Measurements from ENCODE around the gene LAMA2. TPM values are rescaled to one million over a fixed set of nuclear protein-coding genes. Genes with fewer than 3 reads are reported as not detected.

LAMA2 gene
- total RNA-seq, 5 donors from 2014 or later (not counting 1 experiment from before 2014, with no cell fraction given): 0.30 to 0.62 (median 0.45) TPM

- no peaks in the 10 kb centered on the region for H3K9me3 Mint-ChIP-seq
- Histone ChIP-seq H3K27me3 (replicated peaks in 1 of 2; ENCODE audit: control insufficient read depth in 2 of 2, extremely low read depth in 1 of 2, insufficient read depth in 2 of 2, low read length in 1 of 2) (no peaks in the 10 kb centered on the region), H3K36me3 (ENCODE audit: control insufficient read depth in 2 of 2, extremely low read depth in 1 of 2, insufficient read depth in 1 of 2, low read length in 1 of 2) (no peaks in the 10 kb centered on the region), H3K9me3 (no peaks in the 10 kb centered on the region), H3K27ac (ENCODE audit: low read length) (no peak overlapping the region), H3K4me1 (ENCODE audit: control insufficient read depth in 1 of 2, extremely low read depth in 1 of 2, insufficient read depth in 2 of 2, low read length in 2 of 2) (no peaks in the 10 kb centered on the region), H3K4me3 (ENCODE audit: control insufficient read depth in 1 of 2, extremely low read depth in 1 of 2, low read length in 1 of 2) (no peak overlapping the region)
- ChIA-PET POLR2A (no interaction called here), CTCF (interaction anchor here in 1 of 2 donors (0.6 kb wide), 1 partner anchor 57 kb away, joined by 3 read pairs; no protein-coding TSS in a partner anchor)
- no peak for DNase-seq
- H3K27me3 Mint-ChIP-seq: peaks cover 2 to 5% of the 10 kb centered on the region in 2 donors
- no peak for ATAC-seq (replicated peaks in 1 of 4)
- H3K27ac Mint-ChIP-seq: no peak overlapping the region
- WGBS (ENCODE audit: insufficient coverage): 38% methylated on average over 1 of the region's 2 CpGs
- H3K36me3 Mint-ChIP-seq: no peaks in the 10 kb centered on the region
- H3K4me1 Mint-ChIP-seq: no peaks in the 10 kb centered on the region
- no peak overlapping the region for H3K4me3 Mint-ChIP-seq
Observed at GRCh38 chr6:128979071-128979470, 96.1 kb downstream of the LAMA2 start.

- ChIA-PET POLR2A (no interaction called here), CTCF (no interaction called here)
- no peak for DNase-seq
- H3K27me3 ChIP-seq (replicated peaks in 1 of 2; ENCODE audit: control insufficient read depth in 2 of 2, extremely low read depth in 1 of 2, insufficient read depth in 2 of 2, low read length in 1 of 2): no peaks in the 10 kb centered on the region
- no peaks in the 10 kb centered on the region for H3K36me3 ChIP-seq (ENCODE audit: control insufficient read depth in 2 of 2, extremely low read depth in 1 of 2, insufficient read depth in 1 of 2, low read length in 1 of 2)
- no peaks in the 10 kb centered on the region for H3K4me1 Mint-ChIP-seq
- no peaks in the 10 kb centered on the region for H3K4me1 ChIP-seq (ENCODE audit: control insufficient read depth in 1 of 2, extremely low read depth in 1 of 2, insufficient read depth in 2 of 2, low read length in 2 of 2)
- no peak overlapping the region for H3K4me3 Mint-ChIP-seq
- H3K27ac ChIP-seq (ENCODE audit: low read length): no peak overlapping the region
- H3K27ac Mint-ChIP-seq: no peak overlapping the region
- WGBS (ENCODE audit: insufficient coverage): 71% methylated on average over 1 of the region's 3 CpGs
- no peak overlapping the region for H3K4me3 ChIP-seq (ENCODE audit: control insufficient read depth in 1 of 2, extremely low read depth in 1 of 2, low read length in 1 of 2)
- H3K9me3 ChIP-seq: no peaks in the 10 kb centered on the region
- no peaks in the 10 kb centered on the region for H3K36me3 Mint-ChIP-seq
- H3K27me3 Mint-ChIP-seq: peaks cover 2 to 5% of the 10 kb centered on the region in 2 donors
- H3K9me3 Mint-ChIP-seq: no peaks in the 10 kb centered on the region
- ATAC-seq (replicated peaks in 1 of 4): no peak
Observed at GRCh38 chr6:128981716-128982115, 98.8 kb downstream of the LAMA2 start.

DNA sequence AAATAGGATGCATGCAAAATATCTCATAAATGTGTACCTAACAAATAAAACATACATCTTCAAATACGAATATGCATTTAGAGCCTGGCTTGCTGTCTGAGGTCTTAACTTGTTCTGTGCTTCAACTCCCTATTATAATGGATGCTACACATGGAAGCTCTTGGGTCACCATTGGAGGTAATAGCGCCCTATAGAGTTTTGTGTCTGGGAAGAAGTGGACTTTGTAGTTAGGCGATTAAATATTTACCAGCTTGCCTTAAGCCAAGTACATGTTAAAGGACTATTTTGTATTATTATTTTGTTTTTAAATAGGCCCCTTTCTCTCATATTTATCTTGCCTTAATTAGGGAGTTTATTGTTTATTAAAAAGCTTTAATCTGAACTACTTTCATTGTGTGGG, 107.4 kb downstream of the LAMA2 start:
- Mint-ChIP-seq H3K4me1 (no peaks in the 10 kb centered on the region), H3K27me3 (no peaks in the 10 kb centered on the region), H3K9me3 (no peaks in the 10 kb centered on the region), H3K27ac (no peak overlapping the region), H3K4me3 (no peak overlapping the region), H3K36me3 (no peaks in the 10 kb centered on the region)
- no CpG with 5 or more reads among the region's 3 CpGs for WGBS (ENCODE audit: insufficient coverage)
- POLR2A ChIA-PET: no interaction called here
- Histone ChIP-seq H3K27me3 (replicated peaks in 1 of 2; ENCODE audit: control insufficient read depth in 2 of 2, extremely low read depth in 1 of 2, insufficient read depth in 2 of 2, low read length in 1 of 2) (peaks cover 0 to 3% of the 10 kb centered on the region in 2 experiments), H3K27ac (ENCODE audit: low read length) (no peak overlapping the region), H3K36me3 (ENCODE audit: control insufficient read depth in 2 of 2, extremely low read depth in 1 of 2, insufficient read depth in 1 of 2, low read length in 1 of 2) (no peaks in the 10 kb centered on the region), H3K4me3 (ENCODE audit: control insufficient read depth in 1 of 2, extremely low read depth in 1 of 2, low read length in 1 of 2) (no peak overlapping the region), H3K9me3 (no peaks in the 10 kb centered on the region), H3K4me1 (ENCODE audit: control insufficient read depth in 1 of 2, extremely low read depth in 1 of 2, insufficient read depth in 2 of 2, low read length in 2 of 2) (no peaks in the 10 kb centered on the region)
- CTCF ChIA-PET: no interaction called here
- no peak for DNase-seq
- ATAC-seq (replicated peaks in 1 of 4): no peak

DNA sequence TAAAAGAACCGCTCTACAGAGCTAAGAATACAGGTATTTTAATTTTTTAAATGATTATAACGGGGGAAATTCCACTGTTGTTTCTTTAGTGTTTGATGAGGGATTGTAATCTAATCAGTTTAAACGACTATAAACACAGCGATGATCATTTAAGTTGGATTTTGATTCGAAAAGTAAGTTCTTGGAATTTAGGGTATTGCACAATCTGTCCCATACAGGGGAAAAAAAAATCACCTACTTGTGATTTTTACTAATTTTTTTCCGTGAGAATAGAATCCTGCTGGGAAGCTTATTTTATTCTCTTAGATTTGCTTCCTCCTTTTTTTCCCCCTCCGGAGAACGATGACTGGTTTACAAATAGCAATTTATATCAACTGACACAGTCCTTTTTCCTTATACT, 108.0 kb downstream of the LAMA2 start:
- Histone ChIP-seq H3K27me3 (replicated peaks in 1 of 2; ENCODE audit: control insufficient read depth in 2 of 2, extremely low read depth in 1 of 2, insufficient read depth in 2 of 2, low read length in 1 of 2) (peaks cover 0 to 3% of the 10 kb centered on the region in 2 experiments), H3K9me3 (no peaks in the 10 kb centered on the region), H3K36me3 (ENCODE audit: control insufficient read depth in 2 of 2, extremely low read depth in 1 of 2, insufficient read depth in 1 of 2, low read length in 1 of 2) (no peaks in the 10 kb centered on the region), H3K4me1 (ENCODE audit: control insufficient read depth in 1 of 2, extremely low read depth in 1 of 2, insufficient read depth in 2 of 2, low read length in 2 of 2) (no peaks in the 10 kb centered on the region), H3K27ac (ENCODE audit: low read length) (no peak overlapping the region), H3K4me3 (ENCODE audit: control insufficient read depth in 1 of 2, extremely low read depth in 1 of 2, low read length in 1 of 2) (no peak overlapping the region)
- ChIA-PET POLR2A (no interaction called here), CTCF (no interaction called here)
- Mint-ChIP-seq H3K9me3 (peaks cover 0 to 2% (median 0%) of the 10 kb centered on the region in 3 donors), H3K4me1 (no peaks in the 10 kb centered on the region), H3K27me3 (peaks cover 1 to 2% of the 10 kb centered on the region in 2 donors), H3K4me3 (no peak overlapping the region), H3K36me3 (no peaks in the 10 kb centered on the region), H3K27ac (no peak overlapping the region)
- ATAC-seq (replicated peaks in 1 of 4) (no peak), DNase-seq (no peak)
- no CpG with 5 or more reads among the region's 8 CpGs for WGBS (ENCODE audit: insufficient coverage)

GRCh38 chr6:128993166-128993565, 110.2 kb downstream of the LAMA2 start:
- 90% methylated on average over 2 of the region's 4 CpGs for WGBS (ENCODE audit: insufficient coverage)
- no peak overlapping the region for H3K4me3 ChIP-seq (ENCODE audit: control insufficient read depth in 1 of 2, extremely low read depth in 1 of 2, low read length in 1 of 2)
- no peaks in the 10 kb centered on the region for H3K36me3 Mint-ChIP-seq
- H3K4me3 Mint-ChIP-seq: no peak overlapping the region
- H3K9me3 Mint-ChIP-seq: peaks cover 0 to 13% (median 10%) of the 10 kb centered on the region in 3 donors
- ATAC-seq (replicated peaks in 1 of 4) (no peak), DNase-seq (no peak)
- H3K27me3 Mint-ChIP-seq: peaks cover 3 to 5% of the 10 kb centered on the region in 2 donors
- no peak overlapping the region for H3K27ac Mint-ChIP-seq
- H3K27ac ChIP-seq (ENCODE audit: low read length): no peak overlapping the region
- no peaks in the 10 kb centered on the region for H3K27me3 ChIP-seq (replicated peaks in 1 of 2; ENCODE audit: control insufficient read depth in 2 of 2, extremely low read depth in 1 of 2, insufficient read depth in 2 of 2, low read length in 1 of 2)
- H3K4me1 Mint-ChIP-seq: no peaks in the 10 kb centered on the region
- POLR2A ChIA-PET: no interaction called here
- CTCF ChIA-PET: no interaction called here
- no peaks in the 10 kb centered on the region for H3K4me1 ChIP-seq (ENCODE audit: control insufficient read depth in 1 of 2, extremely low read depth in 1 of 2, insufficient read depth in 2 of 2, low read length in 2 of 2)
- H3K36me3 ChIP-seq (ENCODE audit: control insufficient read depth in 2 of 2, extremely low read depth in 1 of 2, insufficient read depth in 1 of 2, low read length in 1 of 2): no peaks in the 10 kb centered on the region
- H3K9me3 ChIP-seq: no peaks in the 10 kb centered on the region

DNA sequence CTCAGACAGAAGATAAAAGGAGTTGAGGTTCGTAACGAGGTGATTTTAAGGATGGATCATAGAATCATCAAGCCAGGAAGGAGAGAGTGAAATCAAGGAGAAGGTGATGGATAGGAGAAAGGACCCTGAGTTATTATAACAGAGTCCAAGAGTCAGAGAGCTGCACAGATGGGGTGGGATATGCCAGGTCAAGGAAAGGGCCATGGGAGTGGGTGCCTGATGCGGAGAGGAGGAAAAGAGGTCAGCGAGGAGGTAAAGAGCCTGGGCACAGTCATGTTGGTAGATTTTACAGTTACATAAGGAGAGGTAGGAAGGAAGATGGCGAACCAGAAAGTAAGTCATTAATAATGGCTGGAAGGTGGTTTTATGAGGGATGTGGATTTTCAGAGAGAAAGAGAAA, 114.9 kb downstream of the LAMA2 start:
- Histone ChIP-seq H3K27me3 (replicated peaks in 1 of 2; ENCODE audit: control insufficient read depth in 2 of 2, extremely low read depth in 1 of 2, insufficient read depth in 2 of 2, low read length in 1 of 2) (no peaks in the 10 kb centered on the region), H3K36me3 (ENCODE audit: control insufficient read depth in 2 of 2, extremely low read depth in 1 of 2, insufficient read depth in 1 of 2, low read length in 1 of 2) (no peaks in the 10 kb centered on the region), H3K4me1 (ENCODE audit: control insufficient read depth in 1 of 2, extremely low read depth in 1 of 2, insufficient read depth in 2 of 2, low read length in 2 of 2) (no peaks in the 10 kb centered on the region), H3K9me3 (no peaks in the 10 kb centered on the region), H3K27ac (ENCODE audit: low read length) (no peak overlapping the region), H3K4me3 (ENCODE audit: control insufficient read depth in 1 of 2, extremely low read depth in 1 of 2, low read length in 1 of 2) (no peak overlapping the region)
- no peak overlapping the region for H3K4me3 Mint-ChIP-seq
- 89% methylated on average over 5 of the region's 5 CpGs for WGBS (ENCODE audit: insufficient coverage)
- ChIA-PET CTCF (no interaction called here), POLR2A (no interaction called here)
- H3K36me3 Mint-ChIP-seq: no peaks in the 10 kb centered on the region
- no peak overlapping the region for H3K27ac Mint-ChIP-seq
- no peak for ATAC-seq (replicated peaks in 1 of 4)
- H3K4me1 Mint-ChIP-seq: no peaks in the 10 kb centered on the region
- DNase-seq: no peak
- peaks cover 3 to 5% of the 10 kb centered on the region in 2 donors for H3K27me3 Mint-ChIP-seq
- H3K9me3 Mint-ChIP-seq: peaks cover 0 to 14% (median 10%) of the 10 kb centered on the region in 3 donors

Measured in T-cell (primary cell).